Caki2 (cell line): ENCODE data around the gene ARL10. TPM values are rescaled to one million over a fixed set of nuclear protein-coding genes. Genes with fewer than 3 reads are reported as not detected.

ENCODE experiments used
- DNase-seq: peaks from one replicate; pipeline ENCODE4 v3.0.0-alpha.2; 2015; ENCODE audit warnings: low read depth
- in situ Hi-C: cut with HindIII; loops from 2 replicates; pipeline ENCODE4 v1.10.0; 2016; ENCODE audit warnings: low sequenced_read_pairs, low pct_unique_long_range_greater_than_20kb, mixed read lengths
- total RNA-seq: library from RNA; depleted of rRNA; stranded (reverse); fragments of >200 nt; shearing (Covaris generic); gene quantifications from 2 replicates; pipeline ENCODE4 v1.2.3, GENCODE V29; 2014; ENCODE audit warnings: low replicate concordance; rRNA removed

ARL10 gene
- not detected in 2 replicates for total RNA-seq

GRCh38 chr5:176365351-176366231 is at the start of gene ARL10:
ARL10 (plus strand) TSS chr5:176365487; CDS start chr5:176365564, 77 bp downstream.
- in situ Hi-C loops: no loop called here
- no peak for DNase-seq

GRCh38 chr5:176317534-176318374 is 47.5 kb upstream of the ARL10 start:
- DNase-seq: no peak
- in situ Hi-C loops: no loop called here

- no peak for DNase-seq
- in situ Hi-C loops: no loop called here
These were observed 45.3 kb upstream of the ARL10 start for GRCh38 chr5:176319827-176320554.

- in situ Hi-C loops: no loop called here
These were observed 44.7 kb upstream of the ARL10 start for GRCh38 chr5:176320577-176320976.

GRCh38 chr5:176334031-176334770 is 31.1 kb upstream of the ARL10 start:
- no peak for DNase-seq
- in situ Hi-C loops: no loop called here

More at GRCh38 chr5:176320577-176320976, 44.7 kb upstream of the ARL10 start:
- DNase-seq: no peak

- in situ Hi-C loops: no loop called here
These were observed 27.4 kb upstream of the ARL10 start for GRCh38 chr5:176337913-176338312.

GRCh38 chr5:176339304-176339703 is 26.0 kb upstream of the ARL10 start:
- in situ Hi-C loops: no loop called here
- DNase-seq: no peak

More at GRCh38 chr5:176337913-176338312, 27.4 kb upstream of the ARL10 start:
- no peak for DNase-seq

GRCh38 chr5:176341325-176342157 is 23.7 kb upstream of the ARL10 start:
- in situ Hi-C loops: no loop called here
- DNase-seq: no peak

GRCh38 chr5:176342158-176342483 is 23.2 kb upstream of the ARL10 start:
- DNase-seq: no peak
- in situ Hi-C loops: no loop called here

GRCh38 chr5:176342766-176343458 is 22.4 kb upstream of the ARL10 start:
- in situ Hi-C loops: no loop called here
- DNase-seq: no peak

- in situ Hi-C loops: no loop called here
- no peak for DNase-seq
These were observed 14.9 kb upstream of the ARL10 start for GRCh38 chr5:176350416-176350815.

- DNase-seq: peak; percentile 11
- in situ Hi-C loops: no loop called here
These were observed 13.0 kb upstream of the ARL10 start for GRCh38 chr5:176352116-176352878.

GRCh38 chr5:176353533-176353932 is 11.8 kb upstream of the ARL10 start:
- DNase-seq: no peak
- in situ Hi-C loops: no loop called here

- no peak for DNase-seq
These were observed 9.7 kb upstream of the ARL10 start for GRCh38 chr5:176355400-176356178.

GRCh38 chr5:176356179-176356566 is 9.1 kb upstream of the ARL10 start:
- no peak for DNase-seq
- in situ Hi-C loops: no loop called here

More at GRCh38 chr5:176355400-176356178, 9.7 kb upstream of the ARL10 start:
- in situ Hi-C loops: no loop called here
